H1 (cell line): Measurements from ENCODE around the gene HS6ST2. TPM values are rescaled to one million over a fixed set of nuclear protein-coding genes. Genes with fewer than 3 reads are reported as not detected.

Experiments used
- CTCF ChIA-PET: fragments of 300-600 bp; sonication (Branson Sonifier 250); formaldehyde crosslinking; loops from one replicate; lab custom pipeline; 2021; ENCODE audit not compliant: partially characterized antibody; lab: Charles Lee
- POLR2A ChIA-PET: fragments of 300-600 bp; sonication (Branson Sonifier 250); formaldehyde crosslinking; loops from one replicate; lab custom pipeline; 2021; ENCODE audit warnings: inconsistent platforms; ENCODE audit not compliant: partially characterized antibody; lab: Charles Lee
- DNase-seq, 2 experiments: peaks; one replicate each; pipeline versions ENCODE4 v3.0.0 to v3.0.0-alpha.2; 2010 to 2022; ENCODE audit warnings: low spot score in 2 of 2, low read depth in 1 of 2, mixed read lengths in 1 of 2
- FAIRE-seq: peaks from 2 replicates; lab custom pipeline; 2011; peaks lifted over from hg19 to GRCh38; lab: Jason Lieb, UNC
- H2AFZ ChIP-seq: 2 replicates; pipeline ENCODE4 v1.8.1; 2012; ENCODE audit warnings: low read length, inconsistent platforms
- H2AK5ac ChIP-seq: 2 replicates; pipeline ENCODE4 v1.6.1; 2013; ENCODE audit warnings: low read depth, low read length
- H2BK120ac ChIP-seq: replicated peaks from 2 replicates; pipeline ENCODE3; 2013; ENCODE audit warnings: low read depth, low read length, inconsistent platforms
- H2BK12ac ChIP-seq: 2 replicates; pipeline ENCODE4 v1.6.1; 2013; ENCODE audit warnings: low read depth, low read length
- H2BK15ac ChIP-seq: 2 replicates; pipeline ENCODE4 v1.6.1; 2013; ENCODE audit warnings: low read length
- H2BK20ac ChIP-seq: 2 replicates; pipeline ENCODE4 v1.6.1; 2013; ENCODE audit warnings: low read length
- H2BK5ac ChIP-seq: 2 replicates; pipeline ENCODE4 v1.6.1; 2013; ENCODE audit warnings: low read depth, low read length
- H3K14ac ChIP-seq: 2 replicates; pipeline ENCODE4 v1.6.1; 2013; ENCODE audit warnings: inconsistent platforms; ENCODE audit not compliant: insufficient read length
- H3K18ac ChIP-seq: 2 replicates; pipeline ENCODE4 v1.6.1; 2013; ENCODE audit warnings: low read length; ENCODE audit errors: extremely low read depth
- H3K23ac ChIP-seq: 2 replicates; pipeline ENCODE4 v1.6.1; 2013; ENCODE audit warnings: inconsistent platforms; ENCODE audit not compliant: insufficient read length
- H3K23me2 ChIP-seq: 2 replicates; pipeline ENCODE4 v1.6.1; 2013; ENCODE audit warnings: low read depth, low read length
- H3K27ac ChIP-seq: 2 replicates; pipeline ENCODE4 v1.6.1; 2011; ENCODE audit warnings: low read depth, low read length, inconsistent platforms
- H3K27me3 ChIP-seq, 4 experiments: replicated peaks in 1 of 4; 1 replicate in 1 of 4; 2 replicates in 3 of 4; pipeline versions ENCODE4 v1.6.1 to v1.8.1; 2011 to 2013; ENCODE audit warnings: low read length in 3 of 4, mild to moderate bottlenecking in 3 of 4, inconsistent platforms in 2 of 4, mixed read lengths in 2 of 4, moderate library complexity in 1 of 4; ENCODE audit not compliant: control insufficient read depth in 3 of 4, insufficient read depth in 3 of 4; ENCODE audit errors: extremely low read depth in 1 of 4
- H3K36me3 ChIP-seq, 4 experiments: 2 replicates each; pipeline versions ENCODE4 v1.6.1 to v1.8.1; 2011 to 2013; ENCODE audit warnings: mild to moderate bottlenecking in 4 of 4, low read length in 3 of 4, moderate library complexity in 2 of 4, control low read depth in 1 of 4, inconsistent platforms in 1 of 4; ENCODE audit not compliant: insufficient read depth in 4 of 4, control insufficient read depth in 2 of 4
- H3K4ac ChIP-seq: replicated peaks from 2 replicates; pipeline ENCODE3; 2013; ENCODE audit warnings: low read length, low read depth, mixed read lengths, inconsistent platforms; ENCODE audit not compliant: insufficient read length
- H3K4me1 ChIP-seq, 4 experiments: replicated peaks in 1 of 4; 1 replicate in 1 of 4; 2 replicates in 3 of 4; pipeline versions ENCODE4 v1.6.1 to v1.8.1; 2011 to 2013; ENCODE audit warnings: low read length in 3 of 4, inconsistent platforms in 2 of 4, mixed read lengths in 1 of 4; ENCODE audit not compliant: insufficient read depth in 4 of 4, control insufficient read depth in 3 of 4
- H3K4me2 ChIP-seq, 2 experiments: 2 replicates each; pipeline versions ENCODE4 v1.6.1 to v1.8.1; 2011 to 2013; ENCODE audit warnings: low read depth in 2 of 2, low read length in 2 of 2, control low read depth in 1 of 2, inconsistent platforms in 1 of 2, mild to moderate bottlenecking in 1 of 2; ENCODE audit not compliant: insufficient read depth in 1 of 2
- H3K4me3 ChIP-seq, 4 experiments: fragments of 200-600, 300-600 bp in 1 of 4; sonication (generic), shearing (Covaris generic), sonication (Bioruptor Twin) in 1 of 4; 2 replicates each; pipeline versions ENCODE4 v1.5.1 to v1.8.1; 2011 to 2016; ENCODE audit warnings: low read length in 4 of 4, low read depth in 3 of 4, control low read depth in 2 of 4, inconsistent platforms in 2 of 4, mild to moderate bottlenecking in 2 of 4, mixed read lengths in 1 of 4, moderate library complexity in 1 of 4; ENCODE audit not compliant: insufficient read depth in 2 of 4; ENCODE audit errors: extremely low read depth in 1 of 4
- H3K56ac ChIP-seq: replicated peaks from 2 replicates; pipeline ENCODE3; 2013; ENCODE audit warnings: low read depth, mild to moderate bottlenecking, mixed read lengths, low read length, inconsistent platforms; ENCODE audit not compliant: insufficient read length
- H3K79me1 ChIP-seq: 2 replicates; pipeline ENCODE4 v1.6.1; 2013; ENCODE audit warnings: low read depth, low read length, control low read depth
- H3K79me2 ChIP-seq, 2 experiments: 2 replicates each; pipeline versions ENCODE4 v1.6.1 to v1.8.1; 2012 to 2013; ENCODE audit warnings: low read length in 2 of 2, mild to moderate bottlenecking in 2 of 2, inconsistent platforms in 1 of 2; ENCODE audit not compliant: insufficient read depth in 2 of 2, control insufficient read depth in 1 of 2
- H3K9ac ChIP-seq, 4 experiments: replicated peaks in 1 of 4; 1 replicate in 1 of 4; 2 replicates in 3 of 4; pipeline versions ENCODE4 v1.6.1 to v1.8.1; 2011 to 2013; ENCODE audit warnings: low read depth in 3 of 4, low read length in 3 of 4, control low read depth in 2 of 4, mild to moderate bottlenecking in 2 of 4, moderate library complexity in 2 of 4, inconsistent platforms in 1 of 4; ENCODE audit errors: extremely low read depth in 1 of 4
- H3K9me3 ChIP-seq, 2 experiments: 2 replicates each; pipeline versions ENCODE4 v1.6.1 to v1.8.1; 2012 to 2013; ENCODE audit warnings: mild to moderate bottlenecking in 2 of 2, moderate library complexity in 2 of 2, control low read depth in 1 of 2, inconsistent platforms in 1 of 2, low read depth in 1 of 2, low read length in 1 of 2, mixed read lengths in 1 of 2; ENCODE audit not compliant: insufficient read depth in 2 of 2
- H4K20me1 ChIP-seq, 2 experiments: replicated peaks in 1 of 2; 2 replicates each; pipeline versions ENCODE3 to v1.8.1; 2011 to 2013; ENCODE audit warnings: inconsistent platforms in 2 of 2, low read length in 2 of 2, mild to moderate bottlenecking in 1 of 2; ENCODE audit not compliant: insufficient read depth in 2 of 2, control insufficient read depth in 1 of 2
- H4K5ac ChIP-seq: 2 replicates; pipeline ENCODE4 v1.6.1; 2013; ENCODE audit warnings: low read length, low read depth, mixed read lengths, inconsistent platforms; ENCODE audit not compliant: insufficient read length
- H4K8ac ChIP-seq: 2 replicates; pipeline ENCODE4 v1.8.0; 2013; ENCODE audit warnings: mild to moderate bottlenecking, moderate library complexity, low read length, inconsistent platforms; ENCODE audit not compliant: insufficient read depth; ENCODE audit errors: extremely low read depth
- H4K91ac ChIP-seq: replicated peaks from 2 replicates; pipeline ENCODE3; 2013; ENCODE audit warnings: low read length, mixed read lengths, inconsistent platforms; ENCODE audit not compliant: insufficient read length
- ASH2L ChIP-seq: fragments of 200-600, 300-600 bp; sonication (generic); IDR thresholded peaks from one replicate; pipeline ENCODE4 v1.7.1; 2017; ENCODE audit warnings: low read length
- CBX5 ChIP-seq: fragments of 300-800, 300-1000 bp; sonication (generic); IDR thresholded peaks from 2 replicates; pipeline ENCODE4 v1.7.1; 2016; ENCODE audit warnings: antibody characterized with exemption, low read length, low read depth
- CEBPB ChIP-seq: IDR thresholded peaks from 2 replicates; pipeline ENCODE4 v1.6.1; 2012; ENCODE audit warnings: low read depth, low read length
- E2F6 ChIP-seq: IDR thresholded peaks from 2 replicates; pipeline ENCODE4 v1.6.1; 2012; ENCODE audit warnings: inconsistent platforms
- FOSL1 ChIP-seq: IDR thresholded peaks from 2 replicates; pipeline ENCODE4 v1.6.1; 2011; ENCODE audit warnings: mild to moderate bottlenecking, low read depth, low read length, moderate library complexity; ENCODE audit not compliant: insufficient read depth
- HDAC6 ChIP-seq: IDR thresholded peaks from one replicate; pipeline ENCODE4 v1.7.1; 2012; ENCODE audit warnings: low read depth, mild to moderate bottlenecking, inconsistent platforms, low read length, moderate library complexity
- KDM5A ChIP-seq: fragments of 200-600 bp; IDR thresholded peaks from 2 replicates; pipeline ENCODE4 v1.7.1; 2012; ENCODE audit warnings: mild to moderate bottlenecking, low read length, inconsistent platforms, mixed read lengths
- PHF8 ChIP-seq: fragments of 200-600 bp; sonication (generic); conservative IDR thresholded peaks from 2 replicates; pipeline ENCODE4 v1.7.1; 2012; ENCODE audit warnings: low read depth, mild to moderate bottlenecking, inconsistent platforms, low read length, moderate library complexity
- POLR2AphosphoS5 ChIP-seq: IDR thresholded peaks from 2 replicates; pipeline ENCODE4 v1.6.1; 2011; ENCODE audit warnings: low read depth, low read length
- SAP30 ChIP-seq: fragments of 300-600 bp; sonication (generic); IDR thresholded peaks from 2 replicates; pipeline ENCODE4 v1.7.1; 2012; ENCODE audit warnings: low read length, moderate library complexity, mild to moderate bottlenecking, inconsistent platforms; ENCODE audit not compliant: insufficient read depth, insufficient replicate concordance
- SIN3A ChIP-seq, 2 experiments: IDR thresholded peaks in 1 of 2; conservative IDR thresholded peaks in 1 of 2; 2 replicates each; pipeline ENCODE4 v1.6.1; 2011 to 2012; ENCODE audit warnings: low read length in 2 of 2, improper control_type of control experiment in 1 of 2, low read depth in 1 of 2, mild to moderate bottlenecking in 1 of 2
- SIX5 ChIP-seq: IDR thresholded peaks from 2 replicates; pipeline ENCODE4 v1.6.1; 2011; ENCODE audit warnings: mild to moderate bottlenecking, low read depth, low read length
- SP2 ChIP-seq: IDR thresholded peaks from 2 replicates; pipeline ENCODE4 v1.6.1; 2012; ENCODE audit warnings: mild to moderate bottlenecking, low read length, inconsistent platforms
- SP4 ChIP-seq: IDR thresholded peaks from 2 replicates; pipeline ENCODE4 v1.6.1; 2012; ENCODE audit warnings: low read length, inconsistent platforms
- WGBS, 2 experiments: shearing (Covaris generic) in 1 of 2; methylation state at CpG; one replicate each; pipeline versions ENCODE4 v1.1.6 to v1.1.7; 2013 to 2015; ENCODE audit warnings: low lambda C conversion rate in 2 of 2, mixed read lengths in 2 of 2, inconsistent platforms in 1 of 2, low coverage in 1 of 2, missing lambda C conversion rate in 1 of 2; ENCODE audit not compliant: insufficient replicate concordance in 2 of 2, insufficient coverage in 1 of 2, insufficient read length in 1 of 2; ENCODE audit errors: extremely low coverage in 1 of 2, missing lambda C conversion rate in 1 of 2; 5-methylcytosine and 5-hydroxymethylcytosine counted together
- polyA plus RNA-seq, 7 experiments: library from polyadenylated mRNA; depleted of rRNA in 3 of 7; stranded (reverse) in 5 of 7; unstranded in 2 of 7; fragments of >200 nt in 5 of 7; fragments of 200-250 nt in 2 of 7; gene quantifications; 1 replicate in 5 of 7; 2 replicates in 1 of 7; 4 replicates in 1 of 7; pipeline versions ENCODE4 v1.2.1 to v1.2.3, GENCODE V29; 2011 to 2013; ENCODE audit warnings: missing spikeins in 2 of 7, mixed read lengths in 2 of 7
- total RNA-seq: library from RNA; stranded (reverse); fragmentation: NEBNext Ultra II Directional; extraction: Animal tissue kit (Norgen Biotek cat#: 25700); gene quantifications from 2 replicates; pipeline ENCODE4 v1.2.1, GENCODE V29; 2021

Gene HS6ST2
- total and polyA plus RNA-seq, 2 of the 8 experiments (the other 6 are each of a cell fraction or from before 2014, with no cell fraction given) = 3.9 TPM

- no peak overlapping the region for H2AFZ ChIP-seq
- H3K36me3 ChIP-seq = no peaks in the 10 kb centered on the region
- H3K27ac ChIP-seq = no peak overlapping the region
- H2BK20ac ChIP-seq = no peak overlapping the region
- no peaks in the 10 kb centered on the region for H3K27me3 ChIP-seq
- H2BK15ac ChIP-seq = no peak overlapping the region
- H2BK12ac ChIP-seq = no peak overlapping the region
- no peaks in the 10 kb centered on the region for H3K9me3 ChIP-seq
- H4K5ac ChIP-seq = no peak overlapping the region
- H3K23me2 ChIP-seq = no peaks in the 10 kb centered on the region
- no peak overlapping the region for H3K4me3 ChIP-seq
- FAIRE-seq (peak; percentile 99), DNase-seq (no peak)
- H3K9ac ChIP-seq = no peak overlapping the region
- no peak overlapping the region for H3K4ac ChIP-seq
- H3K4me1 ChIP-seq = peaks cover 0 to 3% (median 0%) of the 10 kb centered on the region in 4 experiments; a peak in 2 of 7 replicates
- H3K79me1 ChIP-seq = no peaks in the 10 kb centered on the region
- no peak overlapping the region for H3K4me2 ChIP-seq
- no peak overlapping the region for H4K8ac ChIP-seq
- POLR2A ChIA-PET = no interaction called here
- H3K56ac ChIP-seq = no peak overlapping the region
- no peaks in the 10 kb centered on the region for H4K20me1 ChIP-seq
- no peak overlapping the region for H3K14ac ChIP-seq
- H3K23ac ChIP-seq = no peak overlapping the region
- no peak overlapping the region for H2BK5ac ChIP-seq
- H3K79me2 ChIP-seq = no peaks in the 10 kb centered on the region
- 95% methylated on average over 4 of the region's 7 CpGs; no CpG with 5 or more reads in 1 of the 2 experiments for WGBS, 2 experiments
- no peak overlapping the region for H2AK5ac ChIP-seq
- CTCF ChIA-PET = no interaction called here
- H3K18ac ChIP-seq = no peak overlapping the region
- H4K91ac ChIP-seq = no peak overlapping the region
- no peak overlapping the region for H2BK120ac ChIP-seq
- TF ChIP-seq SP4 (no peak), SP2 (no peak), FOSL1 (no peak), SIN3A (conservative IDR thresholded peaks at IDR 0.05 in 1 of 2, IDR thresholded peaks at IDR 0.05 in 1 of 2; ENCODE audit: low read depth in 1 of 2, low read length in 2 of 2) (no peak), E2F6 (no peak), SAP30 (no peak), SIX5 (no peak), PHF8 (no peak), ASH2L (no peak), POLR2AphosphoS5 (no peak), KDM5A (no peak), CBX5 (no peak), CEBPB (no peak), HDAC6 (no peak)
Measured at GRCh38 chrX:132984058-132984650, 25.7 kb upstream of the HS6ST2 start.
